Activated CD4-positive, alpha-beta memory T cell treated with anti-CD3 and anti-CD28 coated beads for 36 hours (primary cell): ENCODE data around the gene STXBP5L. TPM values are rescaled to one million over a fixed set of nuclear protein-coding genes. Genes with fewer than 3 reads are reported as not detected.
"Not testable (repeated sequence)": the region's sequence is repeated elsewhere in the genome, so short reads cannot be mapped to it uniquely, and the experiment has no call there.

Source experiments
- CTCF ChIA-PET: fragments of 350-600 bp; sonication (Branson Sonifier 250); formaldehyde crosslinking; loops from one replicate; lab custom pipeline; 2021; ENCODE audit warnings: antibody characterized with exemption, inconsistent platforms; lab: Charles Lee
- POLR2A ChIA-PET: fragments of 350-600 bp; sonication (Branson Sonifier 250); formaldehyde crosslinking; loops from one replicate; lab custom pipeline; 2021; ENCODE audit warnings: antibody characterized with exemption; lab: Charles Lee
- DNase-seq: peaks from one replicate; pipeline ENCODE4 v3.0.0-alpha.2; 2020
- H3K27ac Mint-ChIP-seq: one replicate; pipeline ENCODE4 v1.8.0; 2021; ENCODE audit warnings: mixed read lengths
- H3K27me3 Mint-ChIP-seq: one replicate; pipeline ENCODE4 v1.8.0; 2021; ENCODE audit warnings: mixed read lengths
- H3K36me3 Mint-ChIP-seq: one replicate; pipeline ENCODE4 v1.8.0; 2021; ENCODE audit warnings: mixed read lengths
- H3K4me1 Mint-ChIP-seq: one replicate; pipeline ENCODE4 v1.8.0; 2021; ENCODE audit warnings: low read depth, mixed read lengths
- H3K4me3 Mint-ChIP-seq: one replicate; pipeline ENCODE4 v1.8.0; 2021; ENCODE audit warnings: mild to moderate bottlenecking, mixed read lengths
- H3K9me3 Mint-ChIP-seq: one replicate; pipeline ENCODE4 v1.8.0; 2021; ENCODE audit warnings: mixed read lengths
- intact Hi-C: fragments of 100-400 bp; cut with micrococcal nuclease; formaldehyde crosslinking; loops from one replicate; pipeline ENCODE4 v1.15.1; 2023
- total RNA-seq, 2 experiments: library from RNA; stranded (reverse); gene quantifications; one replicate each; pipeline ENCODE4 v1.2.3, GENCODE V29; 2021

Gene STXBP5L
- total RNA-seq, 2 experiments from 2014 or later, result not detected

DNA sequence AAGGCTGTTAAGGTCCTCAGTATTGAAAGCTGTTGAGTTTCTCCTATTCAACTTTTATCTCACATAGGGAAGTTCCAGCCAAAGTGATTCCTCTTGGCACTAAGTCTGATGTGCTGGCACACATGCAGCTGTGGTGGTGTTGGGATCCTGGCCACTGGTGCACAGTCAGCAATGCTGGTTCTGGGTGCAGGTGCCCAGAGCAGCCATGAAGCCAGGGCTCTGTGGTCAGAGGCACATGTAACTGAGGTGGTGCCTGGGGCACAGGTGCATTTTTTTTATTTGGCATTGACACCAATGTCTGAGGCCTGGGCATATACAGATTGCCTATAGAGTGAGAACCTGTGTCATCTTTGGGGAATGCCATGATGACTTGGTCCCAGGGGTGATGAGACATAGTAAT, 366.4 kb downstream of the STXBP5L start:
- peaks cover 23% of the 10 kb centered on the region for H3K9me3 Mint-ChIP-seq
- ChIA-PET CTCF (no interaction called here), POLR2A (no interaction called here)
- H3K36me3 Mint-ChIP-seq, result no peaks in the 10 kb centered on the region
- H3K4me3 Mint-ChIP-seq, result no peak overlapping the region
- H3K27me3 Mint-ChIP-seq, result no peaks in the 10 kb centered on the region
- no peak for DNase-seq
- H3K4me1 Mint-ChIP-seq, result no peaks in the 10 kb centered on the region
- no peak overlapping the region for H3K27ac Mint-ChIP-seq
- intact Hi-C loops, result no loop called here

DNA sequence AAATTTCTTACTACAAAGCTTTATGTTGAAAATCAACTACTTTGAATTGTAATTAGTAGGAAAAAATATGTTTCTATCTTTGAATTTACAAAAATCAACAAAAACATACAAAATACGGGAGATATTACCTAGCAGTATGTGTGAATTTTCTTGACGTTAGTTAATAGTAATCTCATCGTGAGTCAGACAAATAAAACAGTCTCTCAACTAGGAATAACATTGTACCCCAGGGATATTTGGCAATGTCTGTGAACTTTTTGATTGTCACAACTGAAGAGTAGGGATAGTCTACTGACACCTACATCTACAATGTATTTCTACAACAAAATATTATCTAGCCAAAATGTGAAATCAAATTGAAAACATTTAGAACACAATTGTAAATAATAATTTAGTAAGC, 387.4 kb downstream of the STXBP5L start:
- POLR2A ChIA-PET, result no interaction called here

DNA sequence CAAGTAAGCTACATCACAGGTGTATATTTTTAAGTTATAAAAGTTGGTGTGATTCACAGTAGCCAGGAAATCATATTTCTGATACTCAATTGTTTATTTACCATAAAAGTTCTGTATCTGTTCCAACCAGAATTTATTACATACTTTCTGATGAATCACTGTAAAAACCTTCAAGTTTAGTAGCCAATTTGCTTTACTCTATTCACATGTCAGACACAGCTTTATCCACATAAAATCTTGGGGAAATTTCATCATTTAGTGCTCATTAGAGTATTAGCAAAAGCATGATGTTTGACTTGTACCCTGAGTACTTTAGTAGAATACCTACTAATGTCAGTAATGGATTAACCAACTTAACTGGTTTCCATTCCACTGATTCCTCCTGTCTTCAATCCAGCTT, 388.0 kb downstream of the STXBP5L start:
- Mint-ChIP-seq H3K36me3 (no peaks in the 10 kb centered on the region), H3K27ac (no peak overlapping the region), H3K27me3 (no peaks in the 10 kb centered on the region), H3K4me3 (no peak overlapping the region), H3K4me1 (no peaks in the 10 kb centered on the region), H3K9me3 (no peaks in the 10 kb centered on the region)
- no peak for DNase-seq
- ChIA-PET CTCF (no interaction called here), POLR2A (no interaction called here)
- intact Hi-C loops, result no loop called here

More for the DNA sequence above, 387.4 kb downstream of the STXBP5L start:
- Mint-ChIP-seq H3K9me3 (no peaks in the 10 kb centered on the region), H3K36me3 (no peaks in the 10 kb centered on the region), H3K27ac (no peak overlapping the region), H3K4me1 (no peaks in the 10 kb centered on the region), H3K4me3 (no peak overlapping the region), H3K27me3 (no peaks in the 10 kb centered on the region)
- CTCF ChIA-PET, result no interaction called here
- intact Hi-C loops, result no loop called here
- no peak for DNase-seq

DNA sequence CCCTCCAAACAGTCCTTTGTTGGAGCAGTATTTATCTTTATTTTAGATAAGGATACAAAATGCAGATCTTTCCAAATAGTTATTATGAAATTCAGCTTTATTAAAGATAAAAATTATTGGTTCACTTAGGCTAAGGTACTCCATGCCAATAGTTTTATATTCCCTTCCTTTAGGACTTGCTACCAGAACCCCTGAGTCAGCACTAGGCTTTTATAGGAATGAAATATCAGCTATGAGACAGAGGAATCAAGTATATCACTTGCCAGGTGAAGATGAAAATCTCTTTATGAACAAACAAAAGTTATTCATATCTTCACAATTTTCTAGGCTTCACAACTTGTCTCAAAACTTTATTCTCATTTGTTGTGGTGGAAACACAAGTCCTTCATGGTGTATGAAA, 416.3 kb downstream of the STXBP5L start:
- Mint-ChIP-seq H3K27ac (no peak overlapping the region), H3K4me3 (no peak overlapping the region)
- intact Hi-C loops, result no loop called here

DNA sequence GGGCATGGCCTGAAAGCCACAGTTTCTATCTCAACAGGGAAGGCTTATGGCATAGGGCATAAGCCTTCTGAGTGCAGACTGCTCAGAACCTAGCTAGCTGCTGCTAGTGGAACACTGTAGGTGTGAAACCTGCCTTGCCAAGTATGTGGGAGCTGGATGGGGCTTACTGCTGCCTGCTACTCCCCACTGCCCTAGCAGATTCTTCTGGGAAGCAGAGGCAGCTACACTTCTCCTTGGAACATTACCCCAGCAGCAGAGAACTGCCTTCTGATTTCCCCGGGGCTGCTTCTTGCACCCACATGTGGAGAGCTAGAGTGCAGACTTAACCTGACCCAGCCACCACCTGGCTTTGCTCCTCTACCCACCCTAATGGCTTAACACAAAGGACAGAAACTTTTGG, 422.1 kb downstream of the STXBP5L start:
- Mint-ChIP-seq H3K36me3 (no peaks in the 10 kb centered on the region), H3K4me1 (no peaks in the 10 kb centered on the region), H3K4me3 (no peak overlapping the region), H3K9me3 (no peaks in the 10 kb centered on the region), H3K27me3 (peaks cover 7% of the 10 kb centered on the region), H3K27ac (no peak overlapping the region)
- intact Hi-C loops, result no loop called here
- DNase-seq, result no peak
- ChIA-PET POLR2A (no interaction called here), CTCF (no interaction called here)

More for the DNA sequence above, 416.3 kb downstream of the STXBP5L start:
- CTCF ChIA-PET, result no interaction called here
- no peaks in the 10 kb centered on the region for H3K36me3 Mint-ChIP-seq
- H3K27me3 Mint-ChIP-seq, result peaks cover 6% of the 10 kb centered on the region
- no peaks in the 10 kb centered on the region for H3K9me3 Mint-ChIP-seq
- DNase-seq, result no peak
- no peaks in the 10 kb centered on the region for H3K4me1 Mint-ChIP-seq
- POLR2A ChIA-PET, result no interaction called here

DNA sequence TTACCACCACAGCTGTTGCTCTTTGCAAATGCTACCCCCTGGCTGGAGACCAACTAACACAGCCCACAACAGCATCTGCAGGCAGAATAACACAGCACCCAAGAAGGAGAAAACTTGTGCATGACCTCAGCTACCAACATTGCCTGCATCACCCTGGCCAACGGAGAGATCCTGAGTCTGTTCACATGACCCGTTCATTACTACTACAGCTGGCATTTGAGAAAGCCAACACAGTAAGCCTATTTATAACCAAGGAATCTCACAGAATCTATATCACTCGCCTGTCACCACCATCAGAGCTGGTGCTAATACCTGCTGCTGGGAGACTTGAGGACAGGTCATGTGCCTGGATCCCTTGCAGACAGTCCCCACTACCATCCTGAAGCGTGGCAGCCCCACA, 422.6 kb downstream of the STXBP5L start:
- Mint-ChIP-seq H3K4me1 (no peaks in the 10 kb centered on the region), H3K27ac (no peak overlapping the region), H3K9me3 (no peaks in the 10 kb centered on the region), H3K4me3 (no peak overlapping the region), H3K36me3 (no peaks in the 10 kb centered on the region), H3K27me3 (peaks cover 7% of the 10 kb centered on the region)
- DNase-seq, result no peak
- ChIA-PET POLR2A (no interaction called here), CTCF (no interaction called here)
- intact Hi-C loops, result no loop called here

DNA sequence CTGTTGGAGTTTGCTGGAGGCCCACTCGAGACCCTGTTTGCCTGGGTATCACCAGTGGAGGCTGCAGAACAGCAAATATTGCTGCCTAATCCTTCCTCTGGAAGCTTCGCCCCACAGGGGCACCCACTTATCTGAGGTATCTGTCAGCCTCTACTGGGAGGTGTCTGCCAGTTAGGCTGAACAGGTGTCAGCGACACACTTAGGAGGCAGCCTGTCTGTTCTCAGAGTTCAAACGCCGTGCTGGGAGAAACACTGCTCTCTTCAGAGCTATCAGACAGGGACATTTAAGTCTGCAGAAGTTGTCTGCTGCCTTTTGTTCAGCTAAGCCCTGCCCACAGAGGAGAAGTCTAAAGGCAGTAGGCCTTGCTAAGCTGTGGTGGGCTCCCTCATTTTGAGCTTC, 448.0 kb downstream of the STXBP5L start:
- H3K4me3 Mint-ChIP-seq, H3K4me1 Mint-ChIP-seq, CTCF ChIA-PET, DNase-seq, H3K27ac Mint-ChIP-seq, H3K36me3 Mint-ChIP-seq, H3K9me3 Mint-ChIP-seq, intact Hi-C loops, POLR2A ChIA-PET, H3K27me3 Mint-ChIP-seq: not testable (repeated sequence)

DNA sequence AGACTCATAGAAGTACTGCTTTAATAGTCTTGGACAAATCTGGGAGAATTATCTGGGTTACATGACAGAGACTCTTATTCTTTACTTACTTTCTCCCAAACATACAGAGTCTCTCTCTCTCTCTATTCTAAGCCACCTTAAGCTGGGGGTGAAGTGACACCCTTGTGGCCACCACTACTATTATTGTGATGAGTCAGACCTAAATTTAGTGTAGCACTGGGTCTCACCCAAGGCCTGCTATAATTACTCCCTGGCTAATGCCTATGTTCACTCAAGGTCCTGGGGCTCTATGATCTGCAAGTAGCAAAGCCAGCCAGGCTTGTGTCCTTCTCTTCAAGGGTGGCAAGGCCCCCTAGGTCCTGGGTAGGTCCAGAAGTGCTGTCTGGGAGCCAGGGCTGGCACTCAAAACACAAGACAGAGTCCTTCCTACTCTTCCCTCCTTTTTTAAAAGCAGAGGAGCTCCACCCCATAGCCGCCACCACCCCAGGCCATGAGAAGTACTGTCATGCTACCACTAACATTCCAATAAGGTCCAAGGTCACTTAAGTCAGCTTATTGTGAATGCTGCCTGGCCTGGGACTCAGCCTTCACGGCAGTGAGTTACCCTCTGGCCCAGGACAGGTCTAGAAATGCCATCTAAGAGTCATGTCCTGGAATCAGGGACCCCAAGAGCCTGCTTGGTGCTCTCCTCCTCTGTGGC, 454.2 kb downstream of the STXBP5L start:
- ChIA-PET POLR2A (no interaction called here), CTCF (no interaction called here)
- intact Hi-C loops, result no loop called here
- DNase-seq, result no peak
- H3K36me3 Mint-ChIP-seq, result no peaks in the 10 kb centered on the region
- peaks cover 7% of the 10 kb centered on the region for H3K9me3 Mint-ChIP-seq
- H3K4me3 Mint-ChIP-seq, result no peak overlapping the region
- H3K27me3 Mint-ChIP-seq, result no peaks in the 10 kb centered on the region
- H3K27ac Mint-ChIP-seq, result no peak overlapping the region
- no peaks in the 10 kb centered on the region for H3K4me1 Mint-ChIP-seq

DNA sequence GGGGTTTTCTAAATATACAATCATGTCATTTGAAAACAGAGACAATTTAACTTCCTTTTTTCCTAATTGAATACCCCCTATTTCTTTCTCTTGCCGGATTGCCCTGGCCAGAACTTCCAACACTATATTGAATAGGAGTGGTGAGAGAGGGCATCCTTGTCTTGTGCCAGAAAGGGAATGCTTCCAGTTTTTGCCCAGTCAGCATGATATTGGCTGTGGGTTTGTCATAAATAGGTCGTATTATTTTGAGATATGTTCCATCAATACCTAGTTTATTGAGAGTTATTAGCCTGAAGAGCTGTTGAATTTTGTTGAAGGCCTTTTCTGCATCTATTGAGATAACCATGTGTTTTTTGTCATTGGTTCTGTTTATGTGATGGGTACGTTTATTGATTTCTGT, 480.3 kb downstream of the STXBP5L start:
- DNase-seq, H3K36me3 Mint-ChIP-seq, H3K4me1 Mint-ChIP-seq, H3K27me3 Mint-ChIP-seq, POLR2A ChIA-PET, intact Hi-C loops, H3K4me3 Mint-ChIP-seq, H3K9me3 Mint-ChIP-seq, H3K27ac Mint-ChIP-seq, CTCF ChIA-PET: not testable (repeated sequence)

DNA sequence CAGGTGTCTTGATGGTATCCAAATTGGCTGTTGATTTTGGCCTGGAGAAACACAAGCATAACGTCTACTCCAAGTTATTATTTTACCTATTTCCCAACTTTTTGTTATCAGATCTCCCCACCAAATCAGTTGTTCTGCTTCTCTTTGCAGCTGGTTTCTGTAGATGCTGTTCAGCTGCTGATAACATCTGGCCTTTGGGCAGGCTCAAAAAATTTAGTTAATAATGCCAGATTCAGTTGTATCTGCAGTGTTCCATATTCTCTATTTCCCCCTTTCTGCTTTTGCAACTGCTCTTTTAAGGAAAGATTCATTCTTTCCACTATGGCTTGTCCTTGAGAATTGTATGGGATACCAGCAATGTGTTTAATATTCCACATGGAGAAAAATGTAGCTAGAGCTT, 488.0 kb downstream of the STXBP5L start:
- H3K36me3 Mint-ChIP-seq, intact Hi-C loops, H3K27ac Mint-ChIP-seq, H3K27me3 Mint-ChIP-seq, H3K4me3 Mint-ChIP-seq, CTCF ChIA-PET, H3K4me1 Mint-ChIP-seq, DNase-seq, POLR2A ChIA-PET, H3K9me3 Mint-ChIP-seq: not testable (repeated sequence)

DNA sequence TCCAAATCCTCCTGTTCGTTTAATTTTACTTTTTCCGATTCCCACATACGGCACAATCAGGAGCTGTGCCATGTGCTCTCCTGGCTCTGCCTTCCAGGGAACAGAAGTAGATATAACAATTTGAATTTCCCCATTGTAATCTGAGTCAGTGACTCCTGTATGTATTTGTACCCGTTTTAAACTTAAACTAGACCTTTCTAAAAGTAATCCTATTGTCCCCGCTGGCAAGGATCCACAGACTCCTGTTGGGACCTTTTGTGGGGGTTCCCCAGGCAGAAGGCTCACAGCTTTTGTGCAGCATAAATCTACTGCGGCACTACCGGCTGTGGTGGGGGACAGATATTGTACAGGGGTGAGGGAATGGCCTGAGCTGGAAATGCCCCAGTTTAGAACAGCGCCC, 490.0 kb downstream of the STXBP5L start:
- H3K4me1 Mint-ChIP-seq, H3K4me3 Mint-ChIP-seq, H3K9me3 Mint-ChIP-seq, intact Hi-C loops, CTCF ChIA-PET, H3K36me3 Mint-ChIP-seq, DNase-seq, H3K27me3 Mint-ChIP-seq, POLR2A ChIA-PET, H3K27ac Mint-ChIP-seq: not testable (repeated sequence)

DNA sequence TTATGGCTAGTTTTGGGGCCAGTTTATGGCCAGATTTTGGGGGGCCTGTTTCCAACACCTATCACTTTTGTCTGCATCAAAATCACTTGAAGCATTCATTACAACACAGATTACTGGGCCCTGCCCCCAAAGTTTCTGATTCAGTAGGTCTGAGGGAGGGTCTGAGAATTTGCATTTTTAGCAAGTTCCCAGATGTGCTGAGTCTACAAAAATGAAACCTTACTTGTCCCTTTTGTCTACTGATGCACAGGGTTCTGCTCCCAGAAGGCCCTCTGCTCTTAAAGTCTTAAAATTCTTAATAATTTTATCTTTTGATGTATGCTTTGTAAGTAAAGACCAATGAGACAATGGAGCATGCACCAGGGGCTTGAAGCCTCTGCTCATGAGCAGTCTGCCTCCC, 491.8 kb downstream of the STXBP5L start:
- DNase-seq, result no peak
- intact Hi-C loops, result no loop called here
- no peak overlapping the region for H3K4me3 Mint-ChIP-seq
- H3K27ac Mint-ChIP-seq, result no peak overlapping the region
- H3K36me3 Mint-ChIP-seq, result no peaks in the 10 kb centered on the region
- ChIA-PET CTCF (no interaction called here), POLR2A (no interaction called here)
- peaks cover 7% of the 10 kb centered on the region for H3K27me3 Mint-ChIP-seq
- no peaks in the 10 kb centered on the region for H3K4me1 Mint-ChIP-seq
- H3K9me3 Mint-ChIP-seq, result no peaks in the 10 kb centered on the region

DNA sequence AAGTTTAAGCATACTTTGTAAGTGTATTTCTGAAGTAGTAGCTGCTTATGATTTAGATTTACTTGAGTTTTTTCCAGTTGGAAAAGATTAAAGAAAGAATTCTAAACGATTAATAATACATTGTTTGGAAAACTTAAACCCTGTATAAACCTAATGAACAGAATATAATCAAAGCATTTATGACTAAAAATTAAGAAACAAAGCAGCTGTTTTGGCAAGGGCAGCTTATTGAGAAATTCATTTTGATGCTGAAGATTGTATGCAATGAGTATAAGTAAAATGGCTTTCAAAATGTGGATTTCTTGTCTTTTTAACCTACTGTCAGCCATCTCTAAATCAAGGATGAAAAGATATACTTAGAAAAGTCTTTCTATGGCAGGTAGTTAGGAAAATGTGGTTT, 497.6 kb downstream of the STXBP5L start:
- Mint-ChIP-seq H3K27ac (no peak overlapping the region), H3K4me3 (no peak overlapping the region), H3K4me1 (peaks cover 2% of the 10 kb centered on the region), H3K9me3 (no peaks in the 10 kb centered on the region), H3K27me3 (no peaks in the 10 kb centered on the region), H3K36me3 (no peaks in the 10 kb centered on the region)
- intact Hi-C loops, result no loop called here
- ChIA-PET POLR2A (no interaction called here), CTCF (no interaction called here)
- DNase-seq, result no peak
